Measurements from ENCODE around the gene SLC25A5.

DNA sequence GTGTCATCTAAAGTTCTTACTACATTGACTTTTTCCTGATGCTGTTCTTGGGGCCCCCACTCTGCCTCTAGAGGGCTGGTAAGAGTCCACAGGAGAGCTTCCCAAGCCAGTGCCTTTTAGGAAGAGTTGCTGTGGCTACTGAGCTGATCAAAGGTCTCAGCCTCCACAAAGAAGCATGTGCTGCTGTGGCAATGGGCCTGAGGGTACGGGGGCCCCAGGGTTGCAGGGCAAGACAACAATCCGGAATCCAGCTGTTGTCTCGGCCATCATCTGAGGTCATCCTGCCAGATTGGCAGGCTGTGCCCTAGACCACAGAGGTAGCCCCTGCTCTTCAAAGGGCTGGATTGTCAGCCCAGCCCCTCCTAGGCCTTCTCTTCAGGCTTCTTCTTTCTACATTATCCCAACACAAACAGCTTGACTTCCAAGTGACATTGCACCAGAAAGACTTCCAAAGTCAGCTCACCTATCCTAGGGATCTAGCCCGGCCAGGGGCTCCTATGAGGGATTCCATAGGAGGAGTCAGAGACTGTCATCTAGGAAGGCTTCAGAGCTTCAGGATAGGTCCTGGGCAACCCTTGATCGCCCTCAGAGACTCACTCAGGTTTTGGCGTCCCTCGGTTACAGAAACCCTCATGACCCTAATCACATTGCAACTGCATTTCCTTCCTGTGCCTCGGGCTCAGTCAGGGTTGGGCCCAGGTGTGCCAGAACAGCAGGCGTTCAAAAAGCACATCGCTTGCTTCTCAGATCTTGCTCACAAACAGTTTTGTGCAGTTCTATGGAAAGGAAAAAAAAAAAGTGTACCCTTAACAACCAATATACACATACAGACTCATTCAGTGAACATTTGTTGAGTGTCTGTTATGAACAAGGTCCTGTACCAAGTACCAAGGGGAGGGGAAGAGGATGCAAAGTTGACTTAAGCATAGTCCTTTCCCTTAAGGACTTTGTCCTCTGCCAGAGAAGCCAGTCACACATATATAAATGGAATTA lies 27.8 kb downstream of the SLC25A5 start:
- TF ChIP-seq, protein P1, sequence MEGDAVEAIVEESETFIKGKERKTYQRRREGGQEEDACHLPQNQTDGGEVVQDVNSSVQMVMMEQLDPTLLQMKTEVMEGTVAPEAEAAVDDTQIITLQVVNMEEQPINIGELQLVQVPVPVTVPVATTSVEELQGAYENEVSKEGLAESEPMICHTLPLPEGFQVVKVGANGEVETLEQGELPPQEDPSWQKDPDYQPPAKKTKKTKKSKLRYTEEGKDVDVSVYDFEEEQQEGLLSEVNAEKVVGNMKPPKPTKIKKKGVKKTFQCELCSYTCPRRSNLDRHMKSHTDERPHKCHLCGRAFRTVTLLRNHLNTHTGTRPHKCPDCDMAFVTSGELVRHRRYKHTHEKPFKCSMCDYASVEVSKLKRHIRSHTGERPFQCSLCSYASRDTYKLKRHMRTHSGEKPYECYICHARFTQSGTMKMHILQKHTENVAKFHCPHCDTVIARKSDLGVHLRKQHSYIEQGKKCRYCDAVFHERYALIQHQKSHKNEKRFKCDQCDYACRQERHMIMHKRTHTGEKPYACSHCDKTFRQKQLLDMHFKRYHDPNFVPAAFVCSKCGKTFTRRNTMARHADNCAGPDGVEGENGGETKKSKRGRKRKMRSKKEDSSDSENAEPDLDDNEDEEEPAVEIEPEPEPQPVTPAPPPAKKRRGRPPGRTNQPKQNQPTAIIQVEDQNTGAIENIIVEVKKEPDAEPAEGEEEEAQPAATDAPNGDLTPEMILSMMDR (IDR thresholded peaks at IDR 0.05), result no peak
- no peak for TF ChIP-seq POLR2A (IDR thresholded peaks at IDR 0.05; ENCODE audit: low read depth)
